ENCODE data around the gene SIRPA. TPM values are rescaled to one million over a fixed set of nuclear protein-coding genes. Genes with fewer than 3 reads are reported as not detected.
A peak's percentile ranks its signal among the peaks of the same experiment; 100 is the strongest.

Gene SIRPA
- total RNA-seq, 4 donors from 2014 or later = 11.5 to 34.6 (median 20.2) TPM

DNA sequence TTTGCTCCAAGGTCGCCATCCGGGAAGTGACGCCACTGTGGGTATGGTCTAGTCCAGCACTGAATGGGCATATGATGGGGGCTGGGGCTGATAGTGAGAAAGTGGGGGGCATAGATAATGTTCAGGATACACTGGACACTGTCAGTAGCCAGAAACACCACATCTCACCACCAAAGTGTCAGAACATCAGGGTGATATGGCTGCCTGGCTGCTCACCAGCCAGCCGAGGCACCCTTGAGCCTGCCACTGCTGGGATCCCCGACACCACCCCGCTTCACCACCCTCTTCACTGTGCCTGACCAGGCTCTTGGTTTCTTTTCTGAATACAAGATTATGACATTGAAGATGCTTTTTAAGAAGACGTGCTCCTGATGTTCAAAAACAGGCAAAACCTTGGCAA lies 46.9 kb downstream of the SIRPA start:
- Histone ChIP-seq H3K36me3 (no peaks in the 10 kb centered on the region), H3K4me1 (no peaks in the 10 kb centered on the region), H3K9me3 (no peaks in the 10 kb centered on the region), H3K27ac (no peak overlapping the region), H3K27me3 (no peaks in the 10 kb centered on the region), H3K4me3 (no peak overlapping the region)
- no peak for DNase-seq
- TF ChIP-seq, protein P1, sequence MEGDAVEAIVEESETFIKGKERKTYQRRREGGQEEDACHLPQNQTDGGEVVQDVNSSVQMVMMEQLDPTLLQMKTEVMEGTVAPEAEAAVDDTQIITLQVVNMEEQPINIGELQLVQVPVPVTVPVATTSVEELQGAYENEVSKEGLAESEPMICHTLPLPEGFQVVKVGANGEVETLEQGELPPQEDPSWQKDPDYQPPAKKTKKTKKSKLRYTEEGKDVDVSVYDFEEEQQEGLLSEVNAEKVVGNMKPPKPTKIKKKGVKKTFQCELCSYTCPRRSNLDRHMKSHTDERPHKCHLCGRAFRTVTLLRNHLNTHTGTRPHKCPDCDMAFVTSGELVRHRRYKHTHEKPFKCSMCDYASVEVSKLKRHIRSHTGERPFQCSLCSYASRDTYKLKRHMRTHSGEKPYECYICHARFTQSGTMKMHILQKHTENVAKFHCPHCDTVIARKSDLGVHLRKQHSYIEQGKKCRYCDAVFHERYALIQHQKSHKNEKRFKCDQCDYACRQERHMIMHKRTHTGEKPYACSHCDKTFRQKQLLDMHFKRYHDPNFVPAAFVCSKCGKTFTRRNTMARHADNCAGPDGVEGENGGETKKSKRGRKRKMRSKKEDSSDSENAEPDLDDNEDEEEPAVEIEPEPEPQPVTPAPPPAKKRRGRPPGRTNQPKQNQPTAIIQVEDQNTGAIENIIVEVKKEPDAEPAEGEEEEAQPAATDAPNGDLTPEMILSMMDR (IDR thresholded peaks at IDR 0.05) = no peak
- no peak for TF ChIP-seq POLR2A (IDR thresholded peaks at IDR 0.05)
- intact Hi-C loops (cut with DNase I; ENCODE audit: low total_unique reads) = no loop called here

DNA sequence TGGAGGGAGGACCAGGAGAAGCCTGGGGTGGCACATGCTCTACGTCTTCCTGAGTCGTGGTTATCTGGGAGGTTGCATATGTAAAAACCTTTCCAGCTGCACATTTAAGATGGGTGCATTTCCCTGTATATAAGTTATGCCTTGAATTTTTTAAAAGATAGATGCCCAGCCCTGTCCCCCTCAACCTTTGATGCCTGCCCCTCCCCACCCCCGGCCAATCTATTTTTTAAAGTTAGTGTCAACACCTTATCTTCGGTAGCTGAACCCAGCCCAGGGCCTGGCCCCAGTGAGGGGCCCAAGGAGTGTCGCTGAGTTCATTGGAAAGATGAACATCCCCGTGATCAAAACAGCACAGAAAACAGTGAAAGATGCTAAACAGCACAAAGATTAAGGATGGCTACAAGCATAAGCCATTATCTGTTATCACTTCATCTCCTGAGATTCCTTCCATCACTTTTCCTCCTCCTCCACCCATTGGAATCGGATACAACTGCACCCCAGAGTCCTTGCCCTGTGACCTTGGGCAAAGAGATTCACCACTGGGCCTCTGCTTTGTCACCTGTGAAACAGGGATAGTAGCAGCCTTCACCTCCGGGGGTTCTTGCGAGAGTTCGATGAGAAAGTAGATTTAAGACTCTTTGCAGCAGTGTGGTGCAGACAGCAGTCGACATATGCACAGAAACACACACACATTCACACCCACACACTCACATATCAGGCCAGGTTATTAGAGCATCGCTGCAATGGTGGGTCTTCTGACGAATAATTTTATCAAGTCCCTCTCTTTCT lies 47.5 kb downstream of the SIRPA start:
- DNase-seq = no peak

DNA sequence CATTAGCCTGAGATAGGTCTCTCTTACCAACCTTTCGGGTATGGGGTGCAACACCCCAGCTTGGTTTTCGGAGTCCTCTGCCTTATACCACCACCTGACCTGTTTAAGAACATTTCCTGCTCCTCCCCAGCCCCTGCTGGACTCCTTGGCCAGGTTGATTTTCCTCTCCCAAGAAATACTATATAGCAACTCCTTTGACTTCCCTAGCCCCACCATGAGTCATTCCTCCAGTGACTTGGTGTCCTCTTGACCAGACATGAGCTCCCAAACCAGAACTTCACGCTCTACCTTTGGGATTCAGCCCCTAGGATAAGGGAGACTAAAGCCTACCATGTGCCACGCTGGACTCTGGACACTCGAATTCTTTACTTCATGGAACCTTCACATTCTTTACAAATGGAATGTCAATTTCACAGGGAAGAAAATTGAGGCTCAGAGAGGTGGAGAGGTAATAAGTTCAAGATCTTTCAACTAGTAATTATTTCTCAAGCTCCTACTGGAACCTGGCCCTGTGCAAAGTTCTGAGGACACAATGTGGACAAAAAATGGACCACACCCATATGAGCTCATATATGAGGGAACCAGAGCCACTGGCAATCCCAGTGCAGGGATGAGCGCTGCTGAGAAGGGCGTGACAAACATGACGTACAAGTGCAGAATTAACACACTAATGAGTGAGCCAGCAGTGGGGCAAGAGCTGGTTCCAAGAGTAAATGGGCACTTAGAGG lies 48.2 kb downstream of the SIRPA start:
- Histone ChIP-seq H3K9me3 (no peaks in the 10 kb centered on the region), H3K4me1 (no peaks in the 10 kb centered on the region), H3K27ac (no peak overlapping the region), H3K36me3 (no peaks in the 10 kb centered on the region), H3K27me3 (no peaks in the 10 kb centered on the region), H3K4me3 (no peak overlapping the region)
- TF ChIP-seq, protein P1 (IDR thresholded peaks at IDR 0.05) = no peak
- no peak for TF ChIP-seq POLR2A (IDR thresholded peaks at IDR 0.05)
- DNase-seq = no peak
- intact Hi-C loops (cut with DNase I; ENCODE audit: low total_unique reads) = no loop called here

More for the DNA sequence above, 47.5 kb downstream of the SIRPA start:
- TF ChIP-seq POLR2A (IDR thresholded peaks at IDR 0.05) = no peak
- TF ChIP-seq, protein P1 (IDR thresholded peaks at IDR 0.05) = no peak
- Histone ChIP-seq H3K36me3 (no peaks in the 10 kb centered on the region), H3K27me3 (no peaks in the 10 kb centered on the region), H3K4me3 (no peak overlapping the region), H3K27ac (no peak overlapping the region), H3K9me3 (no peaks in the 10 kb centered on the region), H3K4me1 (no peaks in the 10 kb centered on the region)
- intact Hi-C loops (cut with DNase I; ENCODE audit: low total_unique reads) = no loop called here

DNA sequence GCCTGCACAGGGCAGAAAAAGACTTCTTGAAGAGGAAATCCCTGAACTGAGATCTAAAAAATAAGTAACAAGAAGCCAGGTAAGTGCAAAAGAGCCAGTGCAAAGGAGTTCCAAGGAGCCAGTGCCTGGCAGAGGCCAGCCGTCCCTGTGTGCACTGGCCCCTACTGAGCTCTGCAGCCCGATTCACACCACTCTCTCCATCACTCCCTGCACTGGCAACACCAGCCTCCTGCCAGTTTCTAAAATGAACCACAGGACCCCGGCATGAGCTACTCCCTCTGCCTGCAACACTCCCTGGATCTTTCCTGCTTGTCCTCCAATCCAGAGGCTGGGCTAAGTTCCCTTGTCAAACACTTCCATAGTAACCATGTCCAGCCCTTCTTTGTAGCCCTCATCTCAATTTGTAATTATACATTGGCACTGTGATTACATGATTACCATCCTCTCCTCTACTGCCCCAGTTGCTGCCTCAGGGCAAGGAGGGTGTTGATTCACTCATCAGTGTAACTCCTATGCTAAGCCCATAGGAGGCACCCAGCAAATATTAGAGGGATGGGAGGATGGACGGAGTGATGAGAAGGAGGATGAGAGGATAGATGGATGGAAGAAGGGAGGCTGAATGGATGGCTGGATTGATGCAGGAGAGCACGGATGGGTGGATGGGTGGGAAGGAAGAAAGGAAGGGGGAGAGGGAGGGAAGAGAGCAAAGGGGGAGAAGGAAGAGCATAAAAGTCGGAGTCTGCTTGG lies 49.3 kb downstream of the SIRPA start:
- Histone ChIP-seq H3K4me1 (no peaks in the 10 kb centered on the region), H3K9me3 (no peaks in the 10 kb centered on the region), H3K4me3 (no peak overlapping the region), H3K27me3 (no peaks in the 10 kb centered on the region), H3K27ac (peak overlapping the region in 1 of 2 donors; percentile 30), H3K36me3 (no peaks in the 10 kb centered on the region)
- intact Hi-C loops (cut with DNase I; ENCODE audit: low total_unique reads) = no loop called here
- TF ChIP-seq, protein P1 (IDR thresholded peaks at IDR 0.05) = no peak
- no peak for DNase-seq
